Endodermal cell (in vitro differentiated cells): Measurements from ENCODE around the gene ARL6IP5. TPM values are rescaled to one million over a fixed set of nuclear protein-coding genes. Genes with fewer than 3 reads are reported as not detected.

ENCODE experiments used
- DNase-seq: peaks from one replicate; pipeline ENCODE4 v3.0.0-alpha.2; 2017
- H3K27ac ChIP-seq: 2 replicates; pipeline ENCODE4 v1.5.1; 2013; ENCODE audit warnings: mild to moderate bottlenecking, low read depth, low read length, moderate library complexity
- H3K27me3 ChIP-seq: 2 replicates; pipeline ENCODE4 v1.6.1; 2013; ENCODE audit warnings: mild to moderate bottlenecking, low read length, moderate library complexity; ENCODE audit not compliant: insufficient read depth, control insufficient read depth, poor library complexity, severe bottlenecking
- H3K36me3 ChIP-seq: 2 replicates; pipeline ENCODE4 v1.7.0; 2013; ENCODE audit warnings: mild to moderate bottlenecking, low read length, moderate library complexity; ENCODE audit not compliant: control insufficient read depth, insufficient read depth
- H3K4me1 ChIP-seq: one replicate; pipeline ENCODE4 v1.7.0; 2013; ENCODE audit warnings: low read length; ENCODE audit not compliant: control insufficient read depth, insufficient read depth
- H3K4me3 ChIP-seq: 2 replicates; pipeline ENCODE4 v1.5.1; 2013; ENCODE audit warnings: mild to moderate bottlenecking, low read length, moderate library complexity
- H3K9ac ChIP-seq: 2 replicates; pipeline ENCODE4 v1.6.1; 2013; ENCODE audit warnings: mild to moderate bottlenecking, low read length, moderate library complexity; ENCODE audit not compliant: poor library complexity, severe bottlenecking; ENCODE audit errors: extremely low read depth
- H3K9me3 ChIP-seq: 2 replicates; pipeline ENCODE4 v1.6.1; 2013; ENCODE audit warnings: mild to moderate bottlenecking, low read length, moderate library complexity; ENCODE audit not compliant: control insufficient read depth
- H3K27ac Mint-ChIP-seq: 2 replicates; pipeline ENCODE4 v1.8.0; 2020; ENCODE audit warnings: mixed read lengths
- H3K27me3 Mint-ChIP-seq: 2 replicates; pipeline ENCODE4 v1.8.0; 2021; ENCODE audit warnings: mild to moderate bottlenecking, mixed read lengths; ENCODE audit not compliant: insufficient read depth
- H3K36me3 Mint-ChIP-seq: 2 replicates; pipeline ENCODE4 v1.8.0; 2020; ENCODE audit warnings: low read depth, mixed read lengths
- H3K4me1 Mint-ChIP-seq: 2 replicates; pipeline ENCODE4 v1.8.0; 2020; ENCODE audit warnings: mixed read lengths
- H3K4me3 Mint-ChIP-seq: 2 replicates; pipeline ENCODE4 v1.8.0; 2020; ENCODE audit warnings: mild to moderate bottlenecking, moderate library complexity, mixed read lengths
- H3K9me3 Mint-ChIP-seq: 2 replicates; pipeline ENCODE4 v1.8.0; 2020; ENCODE audit warnings: mild to moderate bottlenecking, mixed read lengths
- WGBS, 2 experiments: methylation state at CpG; one replicate each; pipeline versions ENCODE4 v1.1.5 to v1.1.7; 2013; ENCODE audit warnings: missing lambda C conversion rate in 2 of 2, mixed read lengths in 1 of 2; ENCODE audit not compliant: insufficient coverage in 1 of 2, insufficient read length in 1 of 2; 5-methylcytosine and 5-hydroxymethylcytosine counted together
- long read RNA-seq, 4 experiments: library from polyadenylated mRNA in 2 of 4; library from RNA in 1 of 4; library from capped mRNA in 1 of 4; stranded (forward) in 3 of 4; unstranded in 1 of 4; transcript quantifications; one replicate each; pipeline ENCODE4 v2.0.0, GENCODE V29; 2020 to 2021; ENCODE audit warnings: inconsistent platforms in 1 of 4
- polyA plus RNA-seq, 2 experiments: library from polyadenylated mRNA; stranded (reverse); fragments of 50-300 nt; gene quantifications; one replicate each; pipeline ENCODE4 v1.2.3, GENCODE V29; 2013
- total RNA-seq, 2 donors: library from RNA; stranded (reverse); fragmentation: NEBNext Ultra II Directional in 1 of 2; extraction: Animal tissue kit (Norgen Biotek cat#: 25700) in 1 of 2; gene quantifications; 2 replicates in 1 of 2; 3 replicates in 1 of 2; pipeline ENCODE4 v1.2.1, GENCODE V29; 2021
- TF ChIP-seq, protein P1 (sequence below): fragments of 200-600 bp; sonication (generic); conservative IDR thresholded peaks from 2 replicates; pipeline ENCODE4 v1.5.0; 2021; ENCODE audit warnings: antibody characterized with exemption, mild to moderate bottlenecking

Gene ARL6IP5
- 10 to 100 TPM; 20.6 to 28.7 TPM for total RNA-seq
- polyA plus RNA-seq (2013, experiment 1 of 2) = 90.1 TPM
- polyA plus RNA-seq (2013, experiment 2 of 2) = 87.1 TPM
- long read RNA-seq, experiment 1, transcript ARL6IP5-201 (3 exons, 2,101 nt) = major isoform, 26 of 34 reads
- long read RNA-seq, experiment 1, partial matches to known transcripts = 1 of 34 reads
- long read RNA-seq, experiment 1, other reads (novel, unspliced or antisense) = 6 of 34 reads
- long read RNA-seq, experiment 2, transcript ARL6IP5-201 (3 exons, 2,101 nt) = major isoform, 157 of 160 reads
- long read RNA-seq, experiment 2, partial matches to known transcripts = 0 of 160 reads
- long read RNA-seq, experiment 2, other reads (novel, unspliced or antisense) = 3 of 160 reads
- long read RNA-seq, experiment 3, transcript ARL6IP5-201 (3 exons, 2,101 nt) = major isoform, 94 of 98 reads
- long read RNA-seq, experiment 3, partial matches to known transcripts = 0 of 98 reads
- long read RNA-seq, experiment 3, other reads (novel, unspliced or antisense) = 4 of 98 reads
- long read RNA-seq, experiment 4, transcript ARL6IP5-201 (3 exons, 2,101 nt) = major isoform, 82 of 85 reads
- long read RNA-seq, experiment 4, partial matches to known transcripts = 2 of 85 reads
- long read RNA-seq, experiment 4, other reads (novel, unspliced or antisense) = 1 of 85 reads

DNA sequence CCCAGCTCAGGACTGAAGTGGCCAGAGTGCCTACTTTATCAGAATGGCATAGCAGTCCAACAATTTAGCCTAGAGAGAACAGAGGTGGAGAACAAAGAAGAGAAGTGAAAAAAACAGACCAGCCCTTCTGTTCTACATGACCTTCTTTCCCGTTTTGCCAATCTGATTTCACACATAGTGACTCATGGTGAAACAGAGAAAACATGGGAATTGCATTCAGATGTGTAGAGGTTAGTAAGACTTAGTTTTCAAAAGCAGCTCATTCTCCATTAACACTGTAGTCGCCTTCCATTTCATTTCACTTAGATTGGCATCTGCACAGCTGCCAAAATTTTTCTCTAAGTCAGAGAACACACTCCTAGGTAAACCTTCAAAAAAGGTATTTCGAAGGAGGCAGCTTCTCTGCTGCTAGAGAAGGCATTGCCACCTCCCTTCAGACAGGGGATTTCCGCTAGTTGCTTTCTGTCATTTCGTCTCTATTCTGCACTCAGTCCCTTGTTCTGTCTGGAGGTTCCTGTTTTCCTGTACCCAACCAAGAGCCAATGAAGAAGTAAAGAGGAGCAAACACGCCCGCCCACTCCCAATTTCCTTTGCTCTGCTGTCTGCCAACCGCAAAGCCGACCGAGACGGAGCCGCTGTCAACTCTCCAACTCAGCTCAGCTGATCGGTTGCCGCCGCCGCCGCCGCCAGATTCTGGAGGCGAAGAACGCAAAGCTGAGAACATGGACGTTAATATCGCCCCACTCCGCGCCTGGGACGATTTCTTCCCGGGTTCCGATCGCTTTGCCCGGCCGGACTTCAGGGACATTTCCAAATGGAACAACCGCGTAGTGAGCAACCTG lies at the start of gene ARL6IP5:
ARL6IP5 (plus strand) TSS at position 612 of the 842 bp plus-strand sequence; CDS start at position 723, 111 bp downstream.
- Mint-ChIP-seq H3K27me3 (no peaks in the 10 kb centered on the region), H3K36me3 (no peaks in the 10 kb centered on the region), H3K4me1 (peaks cover 35% of the 10 kb centered on the region), H3K4me3 (peak within 1 kb of the TSS; percentile 89), H3K27ac (peak within 1 kb of the TSS; percentile 70), H3K9me3 (no peaks in the 10 kb centered on the region)
- H3K9me3 ChIP-seq = no peaks in the 10 kb centered on the region
- no peaks in the 10 kb centered on the region for H3K27me3 ChIP-seq
- DNase-seq = peak; percentile 96
- peak within 1 kb of the TSS; percentile 93 for H3K4me3 ChIP-seq
- no peaks in the 10 kb centered on the region for H3K36me3 ChIP-seq
- peak within 1 kb of the TSS; percentile 67 for H3K9ac ChIP-seq
- H3K4me1 ChIP-seq = peaks cover 4% of the 10 kb centered on the region
- WGBS, 2 experiments = 5 to 23% methylated on average over 4 to 32 of the region's 32 CpGs
- TF ChIP-seq, protein P1, sequence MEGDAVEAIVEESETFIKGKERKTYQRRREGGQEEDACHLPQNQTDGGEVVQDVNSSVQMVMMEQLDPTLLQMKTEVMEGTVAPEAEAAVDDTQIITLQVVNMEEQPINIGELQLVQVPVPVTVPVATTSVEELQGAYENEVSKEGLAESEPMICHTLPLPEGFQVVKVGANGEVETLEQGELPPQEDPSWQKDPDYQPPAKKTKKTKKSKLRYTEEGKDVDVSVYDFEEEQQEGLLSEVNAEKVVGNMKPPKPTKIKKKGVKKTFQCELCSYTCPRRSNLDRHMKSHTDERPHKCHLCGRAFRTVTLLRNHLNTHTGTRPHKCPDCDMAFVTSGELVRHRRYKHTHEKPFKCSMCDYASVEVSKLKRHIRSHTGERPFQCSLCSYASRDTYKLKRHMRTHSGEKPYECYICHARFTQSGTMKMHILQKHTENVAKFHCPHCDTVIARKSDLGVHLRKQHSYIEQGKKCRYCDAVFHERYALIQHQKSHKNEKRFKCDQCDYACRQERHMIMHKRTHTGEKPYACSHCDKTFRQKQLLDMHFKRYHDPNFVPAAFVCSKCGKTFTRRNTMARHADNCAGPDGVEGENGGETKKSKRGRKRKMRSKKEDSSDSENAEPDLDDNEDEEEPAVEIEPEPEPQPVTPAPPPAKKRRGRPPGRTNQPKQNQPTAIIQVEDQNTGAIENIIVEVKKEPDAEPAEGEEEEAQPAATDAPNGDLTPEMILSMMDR = no peak
- no peak within 1 kb of the TSS for H3K27ac ChIP-seq

- peaks cover 49% of the 10 kb centered on the region for H3K36me3 Mint-ChIP-seq
Observed at GRCh38 chr3:69044608-69045007, 40.1 kb upstream of the ARL6IP5 start.

More at GRCh38 chr3:69044608-69045007, 40.1 kb upstream of the ARL6IP5 start:
- Histone ChIP-seq H3K27ac (no peak overlapping the region), H3K36me3 (peaks cover 87% of the 10 kb centered on the region), H3K4me1 (no peaks in the 10 kb centered on the region), H3K27me3 (no peaks in the 10 kb centered on the region), H3K9me3 (no peaks in the 10 kb centered on the region), H3K9ac (no peak overlapping the region), H3K4me3 (no peak overlapping the region)
- DNase-seq = no peak
- no peak overlapping the region for H3K27ac Mint-ChIP-seq
- no peaks in the 10 kb centered on the region for H3K27me3 Mint-ChIP-seq
- H3K4me3 Mint-ChIP-seq = no peak overlapping the region
- TF ChIP-seq, protein P1 = no peak
- H3K4me1 Mint-ChIP-seq = no peaks in the 10 kb centered on the region
- no peaks in the 10 kb centered on the region for H3K9me3 Mint-ChIP-seq
- WGBS, 2 experiments = 97 to 100% methylated on average over 1 to 2 of the region's 2 CpGs
